ENCODE measurements around the gene KLK13. TPM values are rescaled to one million over a fixed set of nuclear protein-coding genes. Genes with fewer than 3 reads are reported as not detected.

Gene KLK13
- polyA plus RNA-seq, 3 donors from 2014 or later = not detected

DNA sequence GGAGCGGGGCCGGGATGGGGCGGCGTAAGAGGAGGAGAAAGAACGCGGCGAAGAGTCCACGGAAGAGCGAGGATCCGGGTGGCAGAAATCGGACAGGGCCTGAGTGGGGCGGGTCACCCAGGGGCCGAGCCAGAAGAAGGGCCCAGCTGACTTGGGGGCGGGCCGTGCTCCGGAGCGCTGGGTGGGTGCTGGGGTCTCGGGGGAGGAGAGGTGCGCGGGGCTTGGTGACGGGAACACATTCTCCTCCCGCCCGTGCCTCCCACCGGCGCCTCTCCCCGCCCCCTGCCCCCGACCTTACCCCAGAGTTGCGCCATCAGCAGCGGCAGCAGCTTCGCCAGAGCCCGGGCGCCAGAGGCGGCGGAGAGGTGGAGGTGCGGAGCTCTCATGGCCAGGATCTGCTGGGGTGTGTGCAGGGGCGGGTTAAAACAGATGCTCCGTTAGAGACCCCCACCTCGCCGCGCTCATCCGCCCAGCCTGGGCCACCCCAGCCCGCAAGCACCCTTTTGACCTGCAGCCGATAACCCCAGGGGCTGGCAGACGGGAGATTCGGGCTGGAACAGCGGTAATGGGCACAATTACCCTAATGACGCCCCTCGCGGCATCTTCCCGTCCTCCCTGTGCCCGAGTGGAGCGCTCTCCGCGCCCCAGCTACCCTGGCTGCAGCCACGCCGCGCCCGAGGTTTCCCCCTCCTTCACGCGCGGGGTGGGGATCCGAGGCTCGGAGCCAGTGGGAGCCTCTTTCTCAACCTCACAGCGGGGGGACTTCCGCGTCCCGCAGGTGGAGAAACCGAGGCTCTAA lies 45.9 kb downstream of the KLK13 start:
- H3K27ac Mint-ChIP-seq = no peak overlapping the region
- H3K9me3 Mint-ChIP-seq = peaks cover 0 to 3% (median 0%) of the 10 kb centered on the region in 6 donors
- no peak for DNase-seq
- peaks cover 20 to 30% of the 10 kb centered on the region in 2 donors for H3K4me1 Mint-ChIP-seq
- peak overlapping the region; percentile 75 to 91 (median 86) for H3K4me3 Mint-ChIP-seq
- H3K27me3 Mint-ChIP-seq (ENCODE audit: low read depth in 3 of 3) = peaks cover 19 to 26% (median 20%) of the 10 kb centered on the region in 3 donors
- peaks cover 0 to 4% (median 3%) of the 10 kb centered on the region in 3 donors for H3K36me3 Mint-ChIP-seq

GRCh38 chr19:51016798-51017683 lies 47.9 kb downstream of the KLK13 start:
- H3K36me3 Mint-ChIP-seq = peaks cover 0 to 4% (median 3%) of the 10 kb centered on the region in 3 donors
- peak in 2 of 3 donors; percentile 36 to 37 for DNase-seq
- H3K4me1 Mint-ChIP-seq = peaks cover 20 to 30% of the 10 kb centered on the region in 2 donors
- H3K4me3 Mint-ChIP-seq = peak overlapping the region in 4 of 5 donors; percentile 52 to 73 (median 60)
- peaks cover 0 to 1% (median 0%) of the 10 kb centered on the region in 6 donors for H3K9me3 Mint-ChIP-seq
- H3K27ac Mint-ChIP-seq = no peak overlapping the region
- peaks cover 18 to 25% (median 24%) of the 10 kb centered on the region in 3 donors for H3K27me3 Mint-ChIP-seq (ENCODE audit: low read depth in 3 of 3)

- Mint-ChIP-seq H3K4me1 (peaks cover 17 to 30% of the 10 kb centered on the region in 2 donors), H3K4me3 (peak overlapping the region in 1 of 5 donors; percentile 57), H3K27me3 (ENCODE audit: low read depth in 3 of 3) (peaks cover 18 to 25% (median 22%) of the 10 kb centered on the region in 3 donors), H3K9me3 (peaks cover 0 to 1% (median 0%) of the 10 kb centered on the region in 6 donors), H3K27ac (no peak overlapping the region), H3K36me3 (peaks cover 0 to 4% (median 3%) of the 10 kb centered on the region in 3 donors)
- DNase-seq = no peak
Measured at GRCh38 chr19:51015691-51016267, 49.1 kb downstream of the KLK13 start.

- Mint-ChIP-seq H3K27me3 (ENCODE audit: low read depth in 3 of 3) (peaks cover 18 to 22% (median 20%) of the 10 kb centered on the region in 3 donors), H3K27ac (no peak overlapping the region), H3K36me3 (peaks cover 0 to 4% (median 3%) of the 10 kb centered on the region in 3 donors), H3K4me1 (peaks cover 14 to 24% of the 10 kb centered on the region in 2 donors), H3K4me3 (no peak overlapping the region), H3K9me3 (peaks cover 0 to 3% (median 0%) of the 10 kb centered on the region in 6 donors)
- DNase-seq = no peak
Measured at GRCh38 chr19:51014242-51014641, 50.6 kb downstream of the KLK13 start.

- Mint-ChIP-seq H3K27ac (no peak overlapping the region), H3K4me3 (no peak overlapping the region), H3K27me3 (ENCODE audit: low read depth in 3 of 3) (peaks cover 12 to 18% (median 18%) of the 10 kb centered on the region in 3 donors), H3K9me3 (peaks cover 0 to 1% (median 0%) of the 10 kb centered on the region in 6 donors), H3K4me1 (peaks cover 7 to 13% of the 10 kb centered on the region in 2 donors), H3K36me3 (no peaks in the 10 kb centered on the region)
- DNase-seq = no peak
Measured at GRCh38 chr19:51012661-51013190, 52.2 kb downstream of the KLK13 start.

GRCh38 chr19:51010066-51010795 lies 54.7 kb downstream of the KLK13 start:
- no peak for DNase-seq
- Mint-ChIP-seq H3K27me3 (ENCODE audit: low read depth in 3 of 3) (peaks cover 1 to 13% (median 7%) of the 10 kb centered on the region in 3 donors), H3K4me1 (no peaks in the 10 kb centered on the region), H3K36me3 (no peaks in the 10 kb centered on the region), H3K4me3 (no peak overlapping the region), H3K9me3 (peaks cover 0 to 1% (median 0%) of the 10 kb centered on the region in 6 donors), H3K27ac (no peak overlapping the region)

GRCh38 chr19:51009061-51009891 lies 55.6 kb downstream of the KLK13 start:
- Mint-ChIP-seq H3K27ac (no peak overlapping the region), H3K4me1 (no peaks in the 10 kb centered on the region), H3K36me3 (no peaks in the 10 kb centered on the region), H3K27me3 (ENCODE audit: low read depth in 3 of 3) (peaks cover 1 to 14% (median 7%) of the 10 kb centered on the region in 3 donors), H3K9me3 (peaks cover 0 to 1% (median 0%) of the 10 kb centered on the region in 6 donors), H3K4me3 (no peak overlapping the region)
- no peak for DNase-seq

- H3K4me1 Mint-ChIP-seq = no peaks in the 10 kb centered on the region
- H3K9me3 Mint-ChIP-seq = peaks cover 0 to 1% (median 0%) of the 10 kb centered on the region in 6 donors
- H3K27me3 Mint-ChIP-seq (ENCODE audit: low read depth in 3 of 3) = peaks cover 2 to 14% (median 6%) of the 10 kb centered on the region in 3 donors
- no peak for DNase-seq
- H3K27ac Mint-ChIP-seq = no peak overlapping the region
- no peak overlapping the region for H3K4me3 Mint-ChIP-seq
- no peaks in the 10 kb centered on the region for H3K36me3 Mint-ChIP-seq
Measured at GRCh38 chr19:51007488-51007887, 57.4 kb downstream of the KLK13 start.

DNA sequence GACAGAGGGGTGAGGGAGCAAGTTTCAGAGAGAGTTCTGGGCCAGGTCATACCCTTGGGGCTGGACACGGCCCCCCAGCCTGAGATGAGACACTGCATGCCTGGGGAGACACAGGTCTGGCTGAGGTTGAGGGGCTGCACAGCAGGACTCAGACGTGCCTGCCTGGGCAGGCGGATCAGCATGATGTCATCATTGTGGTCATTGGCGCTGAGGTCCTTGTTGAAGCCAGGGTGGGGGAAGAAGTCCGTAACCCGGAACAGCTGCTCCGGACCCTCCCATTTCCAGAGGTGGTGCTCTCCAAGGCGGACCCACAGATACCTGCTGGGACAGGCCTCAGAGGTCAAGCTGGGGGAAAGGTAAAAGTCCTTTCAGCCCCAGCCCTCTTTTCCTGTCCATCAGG lies 58.5 kb downstream of the KLK13 start:
- no peak for DNase-seq
- Mint-ChIP-seq H3K9me3 (peaks cover 0 to 4% (median 0%) of the 10 kb centered on the region in 6 donors), H3K27me3 (ENCODE audit: low read depth in 3 of 3) (peaks cover 2 to 14% (median 11%) of the 10 kb centered on the region in 3 donors)

More for the DNA sequence above, 58.5 kb downstream of the KLK13 start:
- Mint-ChIP-seq H3K4me3 (no peak overlapping the region), H3K36me3 (no peaks in the 10 kb centered on the region), H3K27ac (no peak overlapping the region), H3K4me1 (no peaks in the 10 kb centered on the region)
